Karpas-422 (cell line): ENCODE results near the gene SMARCD3. TPM values are rescaled to one million over a fixed set of nuclear protein-coding genes. Genes with fewer than 3 reads are reported as not detected.

ENCODE experiments used
- DNase-seq: peaks from one replicate; pipeline ENCODE4 v3.0.0-alpha.2; 2015
- H2AFZ ChIP-seq: fragments of 200-600 bp; sonication (generic); 2 replicates; pipeline ENCODE4 v1.6.1; 2014; ENCODE audit warnings: antibody characterized with exemption, low read length, mixed read lengths
- H3K27ac ChIP-seq: fragments of 200-600 bp; sonication (generic); 2 replicates; pipeline ENCODE4 v1.5.1; 2014; ENCODE audit warnings: mild to moderate bottlenecking, low read length, moderate library complexity
- H3K27me3 ChIP-seq: fragments of 200-600 bp; sonication (generic); 2 replicates; pipeline ENCODE4 v1.6.1; 2014; ENCODE audit warnings: low read length, mixed read lengths
- H3K36me3 ChIP-seq: fragments of 200-600 bp; sonication (generic); 2 replicates; pipeline ENCODE4 v1.6.1; 2014; ENCODE audit warnings: low read length, mixed read lengths; ENCODE audit not compliant: insufficient read depth
- H3K4me1 ChIP-seq: fragments of 200-600 bp; sonication (generic); 2 replicates; pipeline ENCODE4 v1.6.1; 2014; ENCODE audit warnings: mild to moderate bottlenecking, low read length, mixed read lengths
- H3K4me2 ChIP-seq: fragments of 200-600 bp; sonication (generic); 2 replicates; pipeline ENCODE4 v1.6.1; 2014; ENCODE audit warnings: low read length, low read depth, mild to moderate bottlenecking; ENCODE audit not compliant: poor library complexity, severe bottlenecking
- H3K4me3 ChIP-seq: fragments of 200-600 bp; sonication (generic); 2 replicates; pipeline ENCODE4 v1.5.1; 2014; ENCODE audit warnings: mild to moderate bottlenecking, antibody characterized with exemption, low read length, mixed read lengths
- H3K79me2 ChIP-seq: fragments of 200-600 bp; sonication (generic); 2 replicates; pipeline ENCODE4 v1.6.1; 2014; ENCODE audit warnings: mild to moderate bottlenecking, low read length, mixed read lengths
- H3K9ac ChIP-seq: fragments of 200-600 bp; sonication (generic); 2 replicates; pipeline ENCODE4 v1.6.0; 2014; ENCODE audit warnings: low read length
- H3K9me2 ChIP-seq: fragments of 200-600 bp; sonication (generic), shearing (Covaris generic); replicated peaks from 2 replicates; pipeline ENCODE4 v1.6.0; 2014; ENCODE audit warnings: mild to moderate bottlenecking, low read length, moderate library complexity; ENCODE audit not compliant: insufficient read depth
- H3K9me3 ChIP-seq: fragments of 300-700, 200-600 bp; sonication (generic); 2 replicates; pipeline ENCODE4 v1.6.1; 2014; ENCODE audit warnings: low read length, mixed read lengths
- H4K20me1 ChIP-seq: fragments of 200-600 bp; sonication (generic); 2 replicates; pipeline ENCODE4 v1.6.1; 2014; ENCODE audit warnings: mild to moderate bottlenecking, antibody characterized with exemption, low read length, low read depth; ENCODE audit not compliant: insufficient read depth
- total RNA-seq: library from RNA; depleted of rRNA; stranded (reverse); fragments of >200 nt; shearing (Covaris generic); gene quantifications from 2 replicates; pipeline ENCODE4 v1.2.3, GENCODE V29; 2014; ENCODE audit warnings: low replicate concordance

Gene SMARCD3
- total RNA-seq, 1 experiment from 2014 or later: 3.2 TPM

DNA sequence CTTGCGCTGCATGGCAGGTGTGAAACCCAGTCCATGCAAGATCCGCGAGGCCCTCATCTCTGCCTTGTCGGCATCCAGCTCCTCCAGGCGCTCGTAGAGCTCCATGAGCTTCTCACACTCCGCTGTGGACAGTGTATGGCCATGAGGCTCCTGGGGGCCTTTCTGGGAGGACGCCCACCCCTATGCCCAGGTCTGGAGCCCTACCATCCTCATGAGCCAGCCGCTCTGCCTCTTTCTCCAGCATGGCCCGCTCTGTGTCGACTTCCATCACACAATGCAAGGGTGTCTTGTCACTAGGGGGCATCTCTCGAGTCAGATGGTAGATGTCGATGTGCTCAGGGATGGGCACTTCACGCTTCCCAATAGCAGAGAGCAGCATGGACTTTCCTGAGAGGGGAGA lies 24.8 kb downstream of the SMARCD3 start:
- Histone ChIP-seq H3K36me3 (peaks cover 32% of the 10 kb centered on the region), H3K4me2 (no peak overlapping the region), H3K9ac (no peak overlapping the region), H3K4me1 (peaks cover 19% of the 10 kb centered on the region), H3K79me2 (peaks cover 24% of the 10 kb centered on the region), H3K4me3 (no peak overlapping the region), H3K9me2 (no peaks in the 10 kb centered on the region), H3K9me3 (no peaks in the 10 kb centered on the region), H3K27me3 (no peaks in the 10 kb centered on the region), H2AFZ (no peak overlapping the region), H3K27ac (no peak overlapping the region), H4K20me1 (peaks cover 9% of the 10 kb centered on the region; the same call in 1 of the 2 replicates)
- no peak for DNase-seq

- Histone ChIP-seq H3K9ac (no peak overlapping the region), H3K27me3 (no peaks in the 10 kb centered on the region), H3K4me1 (no peaks in the 10 kb centered on the region), H2AFZ (no peak overlapping the region), H3K27ac (no peak overlapping the region), H3K9me2 (no peaks in the 10 kb centered on the region), H3K9me3 (no peaks in the 10 kb centered on the region), H3K79me2 (no peaks in the 10 kb centered on the region), H3K4me2 (no peak overlapping the region), H4K20me1 (0 out of 2 replicates have a peak, but pooled peaks cover 6% of the 10 kb centered on the region), H3K4me3 (no peak overlapping the region), H3K36me3 (peaks cover 41% of the 10 kb centered on the region)
- no peak for DNase-seq
These were observed 30.3 kb downstream of the SMARCD3 start for GRCh38 chr7:151218170-151218569.

DNA sequence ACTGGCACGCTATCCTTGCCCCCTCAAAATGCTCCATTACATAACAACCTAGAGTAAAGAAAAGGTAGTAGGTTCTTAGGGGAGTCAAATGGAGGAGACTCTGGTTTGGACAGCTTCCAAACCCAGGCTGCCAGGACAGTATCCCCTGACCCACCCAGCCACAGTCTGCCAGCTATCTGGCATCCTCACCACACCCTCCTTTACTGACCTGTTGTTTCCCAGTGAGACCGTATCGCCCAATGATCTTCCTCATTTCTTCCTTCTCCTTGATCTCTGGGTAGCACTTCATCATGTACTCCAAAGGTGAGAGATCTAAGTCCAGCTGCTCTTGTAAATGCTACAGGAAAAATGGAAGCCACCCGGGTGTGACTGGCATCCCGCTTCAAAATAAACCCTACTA lies 33.1 kb downstream of the SMARCD3 start:
- no peak for DNase-seq
- Histone ChIP-seq H3K9ac (no peak overlapping the region), H3K79me2 (no peaks in the 10 kb centered on the region), H3K4me3 (no peak overlapping the region), H2AFZ (no peak overlapping the region), H3K4me2 (no peak overlapping the region), H3K27ac (no peak overlapping the region), H3K9me2 (no peaks in the 10 kb centered on the region), H3K4me1 (no peaks in the 10 kb centered on the region), H3K9me3 (no peaks in the 10 kb centered on the region), H4K20me1 (peaks cover 8% of the 10 kb centered on the region; the same call in 1 of the 2 replicates), H3K36me3 (peaks cover 35% of the 10 kb centered on the region), H3K27me3 (no peaks in the 10 kb centered on the region)

GRCh38 chr7:151213826-151214225 lies 34.7 kb downstream of the SMARCD3 start:
- Histone ChIP-seq H3K9ac (no peak overlapping the region), H3K4me2 (no peak overlapping the region), H3K36me3 (peaks cover 34% of the 10 kb centered on the region), H3K4me3 (no peak overlapping the region), H2AFZ (no peak overlapping the region), H3K9me2 (no peaks in the 10 kb centered on the region), H4K20me1 (peaks cover 8% of the 10 kb centered on the region; the same call in 1 of the 2 replicates), H3K9me3 (no peaks in the 10 kb centered on the region), H3K4me1 (no peaks in the 10 kb centered on the region), H3K79me2 (no peaks in the 10 kb centered on the region), H3K27me3 (no peaks in the 10 kb centered on the region), H3K27ac (no peak overlapping the region)
- no peak for DNase-seq

DNA sequence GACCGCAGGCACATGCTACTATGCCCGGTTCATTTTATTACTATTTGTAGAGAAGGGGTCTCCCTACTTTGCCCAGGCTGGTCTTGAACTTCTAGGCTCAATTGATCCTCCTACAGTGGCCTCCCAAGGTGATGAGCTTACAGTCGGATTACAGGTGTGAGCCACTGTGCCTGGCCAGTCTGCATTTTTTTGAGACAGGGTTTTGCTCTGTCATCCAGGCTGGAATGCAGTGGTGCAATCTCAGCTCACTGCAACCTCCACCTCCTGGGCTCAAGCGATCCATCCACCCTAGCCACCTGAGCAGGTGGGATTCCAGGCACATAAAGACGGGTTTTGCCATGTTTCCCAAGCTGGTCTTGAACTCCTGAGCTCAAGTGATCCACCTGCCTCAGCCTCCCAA lies 35.9 kb downstream of the SMARCD3 start:
- Histone ChIP-seq H3K27me3 (no peaks in the 10 kb centered on the region), H2AFZ (no peak overlapping the region), H3K4me1 (no peaks in the 10 kb centered on the region), H3K9me3 (no peaks in the 10 kb centered on the region), H3K4me2 (no peak overlapping the region), H3K27ac (no peak overlapping the region), H3K9me2 (no peaks in the 10 kb centered on the region), H3K79me2 (no peaks in the 10 kb centered on the region), H3K9ac (no peak overlapping the region), H4K20me1 (peaks cover 12% of the 10 kb centered on the region; the same call in 1 of the 2 replicates), H3K4me3 (no peak overlapping the region), H3K36me3 (peaks cover 32% of the 10 kb centered on the region)
- no peak for DNase-seq

DNA sequence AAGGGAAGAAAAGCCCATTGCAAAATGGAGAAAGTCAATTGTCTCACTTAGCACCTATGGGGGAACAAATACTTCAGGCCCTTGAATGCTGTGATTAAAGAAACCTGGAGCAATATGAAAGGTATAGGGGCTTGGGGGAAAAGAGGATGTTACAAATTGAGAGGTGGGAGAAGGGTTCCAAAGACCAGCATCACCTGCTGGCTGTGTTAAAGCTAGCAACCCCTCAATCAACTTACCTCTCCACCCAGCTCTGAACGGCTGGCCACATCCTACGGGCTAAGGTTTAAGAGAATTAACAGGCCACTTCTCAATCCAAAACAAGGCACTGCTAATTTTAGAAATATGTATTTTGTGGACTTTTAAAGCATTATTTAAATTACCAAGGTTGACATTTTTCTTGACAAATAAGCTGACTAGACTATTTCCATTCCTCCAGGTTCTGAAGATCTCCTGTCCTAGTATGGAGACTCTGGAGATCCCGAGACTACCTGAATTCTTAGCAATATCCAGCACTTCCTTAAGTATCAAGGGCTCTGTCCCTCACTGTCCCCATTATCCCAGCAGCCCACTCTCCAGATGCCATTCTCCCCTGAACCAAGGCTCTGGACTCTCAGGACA lies 37.2 kb downstream of the SMARCD3 start:
- H3K4me3 ChIP-seq: no peak overlapping the region
- H3K9me3 ChIP-seq: no peaks in the 10 kb centered on the region
- H3K27ac ChIP-seq: no peak overlapping the region
- no peaks in the 10 kb centered on the region for H3K4me1 ChIP-seq
- no peaks in the 10 kb centered on the region for H3K27me3 ChIP-seq
- H3K79me2 ChIP-seq: no peaks in the 10 kb centered on the region
- H4K20me1 ChIP-seq: peaks cover 12% of the 10 kb centered on the region; the same call in 1 of the 2 replicates
- peaks cover 27% of the 10 kb centered on the region for H3K36me3 ChIP-seq
- no peak overlapping the region for H3K4me2 ChIP-seq
- H3K9ac ChIP-seq: no peak overlapping the region
- no peaks in the 10 kb centered on the region for H3K9me2 ChIP-seq
- no peak overlapping the region for H2AFZ ChIP-seq
- no peak for DNase-seq

DNA sequence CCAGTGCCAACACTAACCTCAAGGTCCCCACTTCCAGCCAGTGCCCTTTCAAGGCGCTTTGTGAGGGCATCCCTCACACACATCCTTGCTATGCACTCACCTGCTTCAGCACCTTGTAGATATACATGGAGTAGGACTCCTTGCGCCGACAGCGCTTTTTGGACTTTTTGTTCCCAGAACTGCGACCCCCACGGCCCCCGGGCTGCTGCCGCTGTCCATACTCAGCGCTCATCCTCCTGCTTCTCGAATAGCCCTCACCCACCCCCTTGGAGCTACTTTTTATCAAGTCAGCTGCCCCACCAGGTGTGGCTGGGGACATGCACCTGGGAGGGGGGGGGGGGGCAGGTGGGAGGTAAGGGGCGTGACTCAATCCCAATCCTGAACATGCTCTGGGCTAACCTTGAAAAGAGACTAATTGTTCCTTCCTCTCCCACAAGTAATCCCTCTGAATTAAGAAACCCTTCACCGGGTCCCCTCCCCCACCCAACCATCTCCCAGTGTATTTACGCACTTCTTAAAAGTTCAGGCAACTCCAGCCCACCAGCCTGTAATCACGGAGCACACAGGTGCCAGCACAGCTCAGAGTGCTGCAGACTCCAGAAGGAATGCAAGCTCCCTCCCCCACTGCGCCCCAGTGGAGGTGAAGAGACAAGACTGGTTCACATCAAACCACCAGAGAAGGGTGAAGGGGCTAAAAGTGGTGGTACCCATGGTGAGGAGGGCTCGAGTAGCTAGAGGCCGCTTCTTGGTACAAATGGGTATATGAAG lies 38.2 kb downstream of the SMARCD3 start, which contains the start of gene H2BK1:
Gene H2BK1, minus strand, starts transcription at position 402 of the 768 bp plus-strand sequence. Its CDS starts 170 bp downstream, at position 232.
- H4K20me1 ChIP-seq: peaks cover 6% of the 10 kb centered on the region; the same call in 1 of the 2 replicates
- no peaks in the 10 kb centered on the region for H3K27me3 ChIP-seq
- H3K4me3 ChIP-seq: no peak within 1 kb of the TSS
- H3K4me1 ChIP-seq: no peaks in the 10 kb centered on the region
- no peaks in the 10 kb centered on the region for H3K79me2 ChIP-seq
- no peak within 1 kb of the TSS for H3K4me2 ChIP-seq
- H3K9ac ChIP-seq: no peak within 1 kb of the TSS
- no peak within 1 kb of the TSS for H2AFZ ChIP-seq
- no peaks in the 10 kb centered on the region for H3K9me2 ChIP-seq
- H3K27ac ChIP-seq: no peak within 1 kb of the TSS
- DNase-seq: no peak
- H3K9me3 ChIP-seq: no peaks in the 10 kb centered on the region
- peaks cover 17% of the 10 kb centered on the region for H3K36me3 ChIP-seq

- H3K4me1 ChIP-seq: no peaks in the 10 kb centered on the region
- H3K27me3 ChIP-seq: no peaks in the 10 kb centered on the region
- H3K36me3 ChIP-seq: peaks cover 10% of the 10 kb centered on the region; the same call in 1 of the 2 replicates
- H3K9me3 ChIP-seq: no peaks in the 10 kb centered on the region
- H3K9me2 ChIP-seq: no peaks in the 10 kb centered on the region
- H3K27ac ChIP-seq: no peak overlapping the region
- no peak overlapping the region for H3K4me2 ChIP-seq
- no peak overlapping the region for H3K4me3 ChIP-seq
- H3K79me2 ChIP-seq: no peaks in the 10 kb centered on the region
- DNase-seq: no peak
- no peak overlapping the region for H2AFZ ChIP-seq
- H3K9ac ChIP-seq: no peak overlapping the region
- peaks cover 6% of the 10 kb centered on the region; the same call in 1 of the 2 replicates for H4K20me1 ChIP-seq
These were observed 38.9 kb downstream of the SMARCD3 start for GRCh38 chr7:151209588-151209987.
